G401 (cell line): Measurements from ENCODE around the gene ASB16. TPM values are rescaled to one million over a fixed set of nuclear protein-coding genes. Genes with fewer than 3 reads are reported as not detected.
A peak's percentile ranks its signal among the peaks of the same experiment; 100 is the strongest.
"Not testable (repeated sequence)": the region's sequence is repeated elsewhere in the genome, so short reads cannot be mapped to it uniquely, and the experiment has no call there.

Source experiments
- DNase-seq: peaks from one replicate; pipeline ENCODE4 v3.0.0-alpha.2; 2015; ENCODE audit warnings: low spot score
- in situ Hi-C: cut with HindIII; loops from 2 replicates; pipeline ENCODE4 v1.10.0; 2016; ENCODE audit warnings: low sequenced_read_pairs, mixed read lengths
- total RNA-seq: library from RNA; depleted of rRNA; stranded (reverse); fragments of >200 nt; shearing (Covaris generic); gene quantifications from 2 replicates; pipeline ENCODE4 v1.2.3, GENCODE V29; 2014; rRNA removed

Gene ASB16, protein sequence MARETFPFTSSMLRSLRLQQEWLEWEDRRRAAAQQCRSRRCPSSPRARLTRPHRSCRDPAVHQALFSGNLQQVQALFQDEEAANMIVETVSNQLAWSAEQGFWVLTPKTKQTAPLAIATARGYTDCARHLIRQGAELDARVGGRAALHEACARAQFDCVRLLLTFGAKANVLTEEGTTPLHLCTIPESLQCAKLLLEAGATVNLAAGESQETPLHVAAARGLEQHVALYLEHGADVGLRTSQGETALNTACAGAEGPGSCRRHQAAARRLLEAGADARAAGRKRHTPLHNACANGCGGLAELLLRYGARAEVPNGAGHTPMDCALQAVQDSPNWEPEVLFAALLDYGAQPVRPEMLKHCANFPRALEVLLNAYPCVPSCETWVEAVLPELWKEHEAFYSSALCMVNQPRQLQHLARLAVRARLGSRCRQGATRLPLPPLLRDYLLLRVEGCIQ
- total RNA-seq: not detected in 2 replicates

DNA sequence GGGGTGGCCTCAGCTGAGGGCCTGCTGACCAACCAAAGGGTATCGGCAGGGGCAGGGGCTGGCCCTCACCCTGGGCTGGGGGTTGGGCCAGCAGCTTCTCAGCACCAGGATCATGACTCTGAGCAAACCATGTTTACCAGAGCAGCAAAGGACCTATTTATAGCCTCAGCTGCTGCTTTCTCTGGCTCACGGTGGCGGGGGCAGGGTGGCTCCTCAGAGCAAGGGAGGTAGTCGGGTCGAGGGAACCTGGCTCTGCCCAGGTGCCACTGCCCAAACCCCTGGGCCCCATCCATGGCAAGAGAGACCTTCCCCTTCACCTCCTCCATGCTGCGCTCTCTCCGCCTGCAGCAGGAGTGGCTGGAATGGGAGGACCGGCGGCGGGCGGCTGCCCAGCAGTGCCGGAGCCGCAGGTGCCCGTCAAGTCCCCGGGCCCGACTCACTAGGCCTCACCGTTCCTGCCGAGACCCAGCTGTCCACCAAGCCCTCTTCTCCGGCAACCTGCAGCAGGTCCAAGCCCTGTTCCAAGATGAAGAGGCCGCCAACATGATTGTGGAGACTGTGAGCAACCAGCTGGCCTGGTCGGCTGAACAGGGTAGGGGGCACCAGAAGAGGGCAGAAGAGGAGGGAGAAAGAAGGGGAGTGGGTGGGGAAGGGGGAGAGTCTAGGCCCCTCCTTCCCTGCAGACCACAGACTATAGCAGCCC, at the start of gene ASB16:
ASB16 (plus strand) TSS at position 206 of the 703 bp plus-strand sequence; CDS start at position 292, 86 bp downstream.
- in situ Hi-C loops: no loop called here

GRCh38 chr17:44120851-44121605, 49.5 kb upstream of the ASB16 start:
- peak; percentile 56 for DNase-seq
- in situ Hi-C loops: no loop called here

More for the DNA sequence above, at the start of gene ASB16:
- peak; percentile 89 for DNase-seq

GRCh38 chr17:44121997-44122815, 48.3 kb upstream of the ASB16 start:
- DNase-seq: no peak
- in situ Hi-C loops: no loop called here

GRCh38 chr17:44122816-44123355, 47.6 kb upstream of the ASB16 start:
- peak; percentile 37 for DNase-seq
- in situ Hi-C loops: no loop called here

DNA sequence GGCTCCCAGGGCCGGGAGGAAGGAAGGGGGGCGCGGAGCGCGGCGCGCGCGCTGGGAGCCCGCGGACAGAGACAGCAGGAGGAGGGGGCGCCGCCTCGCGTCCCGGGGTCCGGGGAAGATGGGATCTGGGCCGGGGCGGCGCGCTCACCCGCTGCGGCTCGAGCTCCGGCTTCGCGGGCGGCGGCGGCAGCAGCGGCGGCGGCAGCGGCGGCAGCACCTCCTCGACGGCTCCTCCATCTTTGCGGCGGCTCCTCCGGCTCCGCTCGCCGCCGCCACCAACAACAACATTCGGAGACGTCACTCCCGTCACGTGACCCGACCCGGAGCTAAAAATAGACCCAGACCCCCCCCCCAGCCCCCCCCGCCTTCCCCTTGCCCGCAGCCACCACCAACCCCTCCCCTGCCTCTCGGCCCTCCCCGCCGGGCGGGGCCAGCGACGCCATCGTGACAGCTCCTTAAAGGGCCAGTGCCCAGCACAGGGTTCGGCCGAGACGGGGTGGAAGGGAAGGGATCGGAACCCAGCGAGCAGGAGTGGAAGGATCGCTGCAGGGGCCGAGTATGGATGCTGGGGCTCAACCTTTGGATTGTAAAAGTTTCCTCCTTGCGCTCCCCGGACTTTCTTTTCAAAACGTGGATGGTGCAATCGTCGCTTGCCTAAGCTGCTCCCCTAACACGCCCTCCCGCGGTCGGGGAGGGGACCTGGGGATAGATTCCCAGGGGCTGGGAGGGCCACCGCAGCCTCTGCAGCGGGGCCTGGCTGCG, 47.0 kb upstream of the ASB16 start, which contains the start of gene HDAC5:
HDAC5 (minus strand) TSS at position 286 of the 762 bp plus-strand sequence. CDS start 6,126 bp downstream, outside the sequence.
- DNase-seq: peak; percentile 98
- in situ Hi-C loops: no loop called here

DNA sequence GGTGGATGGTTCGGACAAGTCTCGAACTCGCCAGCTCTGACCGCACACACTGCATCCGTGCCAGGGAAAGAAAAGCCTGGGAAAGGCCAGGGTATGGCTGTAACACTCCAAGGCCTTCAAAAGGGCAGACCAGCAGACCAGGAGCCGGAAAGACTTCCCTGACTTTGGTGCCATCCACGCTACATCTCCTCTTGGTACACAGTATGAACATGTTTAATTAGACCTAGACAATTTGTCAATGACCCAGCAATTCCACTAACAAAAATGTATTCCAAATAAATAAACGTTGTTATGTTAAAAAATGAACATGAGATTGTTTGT, 46.4 kb upstream of the ASB16 start:
- in situ Hi-C loops: no loop called here
- no peak for DNase-seq

DNA sequence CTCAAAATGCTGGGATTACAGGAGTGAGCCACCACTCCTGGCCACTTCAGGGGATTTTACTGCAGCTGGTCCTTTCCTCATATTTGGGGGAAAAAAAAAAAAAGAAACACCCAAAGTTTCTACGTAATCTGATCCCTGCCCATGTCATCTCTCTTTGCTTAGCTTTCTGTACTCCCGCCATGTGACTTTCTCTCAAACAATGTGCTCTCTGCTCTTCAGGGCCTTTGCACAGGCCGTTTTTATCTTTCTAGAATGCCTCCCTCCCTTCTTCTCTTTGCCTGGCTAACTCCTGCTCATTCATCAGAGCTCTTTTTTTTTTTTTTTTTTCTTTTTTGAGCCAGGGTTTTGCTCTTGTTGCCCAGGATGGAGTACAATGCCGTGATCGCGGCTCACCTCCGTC, 42.1 kb upstream of the ASB16 start:
- DNase-seq: no peak
- in situ Hi-C loops: no loop called here

DNA sequence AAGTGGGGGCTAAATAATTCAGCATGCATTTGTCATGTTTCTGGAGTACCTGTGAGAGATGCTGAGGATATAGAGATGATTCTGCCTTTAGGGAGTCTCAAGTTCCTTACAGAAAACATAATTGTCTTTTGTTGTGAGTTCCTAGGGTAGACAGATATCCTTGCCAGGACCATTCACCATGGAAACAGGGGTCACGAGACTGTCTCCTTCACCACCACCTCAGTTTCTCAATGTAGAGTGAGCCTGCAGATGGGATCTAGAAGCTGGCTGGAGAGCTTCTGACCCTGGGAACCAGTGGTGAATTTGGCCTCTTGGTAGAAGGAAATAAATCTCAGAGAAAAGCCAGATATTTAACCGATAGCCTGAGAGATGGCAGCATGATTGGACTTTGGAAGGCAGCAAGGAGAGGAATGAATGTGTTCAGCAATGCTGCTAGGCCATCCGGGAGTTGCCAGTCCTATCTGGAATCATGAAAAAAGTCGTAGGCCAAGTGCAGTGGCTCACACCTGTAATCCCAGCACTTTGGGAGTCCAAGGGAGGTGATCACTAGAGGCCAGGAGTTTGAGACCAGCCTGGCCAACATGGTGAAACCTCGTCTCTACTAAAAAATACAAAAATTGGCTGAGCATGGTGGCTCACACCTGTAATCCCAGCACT, 39.7 kb upstream of the ASB16 start:
- DNase-seq: no peak
- in situ Hi-C loops: no loop called here

DNA sequence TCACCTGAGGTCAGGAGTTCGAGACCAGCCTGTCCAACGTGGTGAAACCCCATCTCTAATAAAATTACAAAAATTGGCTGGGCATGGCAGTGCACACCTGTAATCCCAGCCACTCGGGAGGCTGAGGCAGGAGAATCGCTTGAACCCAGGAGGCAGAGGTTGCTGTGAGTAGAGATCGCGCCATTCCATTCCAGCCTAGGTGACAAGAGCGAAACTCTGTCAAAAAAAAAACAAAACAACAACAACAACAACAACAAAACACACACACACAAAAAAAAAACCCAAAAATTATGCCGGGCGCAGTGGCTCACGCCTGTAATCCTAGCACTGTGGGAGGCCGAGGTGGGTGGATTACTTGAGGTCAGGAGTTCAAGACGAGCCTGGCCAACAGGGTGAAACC, 39.1 kb upstream of the ASB16 start:
- DNase-seq, in situ Hi-C loops: not testable (repeated sequence)

- in situ Hi-C loops: no loop called here
- DNase-seq: no peak
Observed at GRCh38 chr17:44132275-44132821, 38.2 kb upstream of the ASB16 start.

GRCh38 chr17:44133918-44134476, 36.5 kb upstream of the ASB16 start:
- in situ Hi-C loops: no loop called here

DNA sequence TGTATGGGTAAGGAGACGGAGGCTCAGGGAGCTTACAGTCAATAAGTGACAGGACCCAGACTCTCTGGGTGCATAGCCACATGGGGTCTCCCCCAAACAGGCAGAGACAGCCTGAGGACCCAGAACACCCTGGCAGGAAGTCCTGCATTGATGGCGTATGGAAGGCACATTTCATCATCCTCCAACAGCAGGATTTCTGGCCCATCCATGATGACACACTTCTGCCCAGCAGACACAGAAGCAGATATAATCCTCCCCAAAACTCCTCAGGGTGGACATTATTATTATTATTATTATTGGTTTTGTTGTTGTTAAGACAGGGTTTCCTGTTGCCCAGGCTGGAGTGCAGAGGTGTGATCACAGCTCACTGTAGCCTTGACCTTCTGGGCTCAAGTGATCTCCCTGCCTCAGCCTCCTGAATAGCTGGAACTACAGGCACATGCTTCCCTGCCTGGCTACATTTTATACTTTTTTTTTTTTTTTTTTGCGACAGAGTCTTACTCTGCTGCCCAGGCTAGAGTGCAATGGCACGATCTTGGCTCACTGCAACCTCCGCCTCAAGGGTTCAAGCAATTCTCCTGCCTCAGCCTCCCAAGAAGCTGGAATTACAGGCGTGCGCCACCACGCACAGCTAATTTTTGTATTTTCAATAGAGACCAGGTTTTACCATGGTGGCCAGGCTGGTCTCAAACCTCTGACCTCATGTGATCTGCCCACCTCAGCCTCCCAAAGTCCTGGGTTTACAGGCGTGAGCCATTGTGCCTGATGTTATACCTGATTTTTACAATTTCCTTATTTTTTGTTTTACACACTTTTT, 35.5 kb upstream of the ASB16 start:
- no peak for DNase-seq
- in situ Hi-C loops: no loop called here

More at GRCh38 chr17:44133918-44134476, 36.5 kb upstream of the ASB16 start:
- no peak for DNase-seq

DNA sequence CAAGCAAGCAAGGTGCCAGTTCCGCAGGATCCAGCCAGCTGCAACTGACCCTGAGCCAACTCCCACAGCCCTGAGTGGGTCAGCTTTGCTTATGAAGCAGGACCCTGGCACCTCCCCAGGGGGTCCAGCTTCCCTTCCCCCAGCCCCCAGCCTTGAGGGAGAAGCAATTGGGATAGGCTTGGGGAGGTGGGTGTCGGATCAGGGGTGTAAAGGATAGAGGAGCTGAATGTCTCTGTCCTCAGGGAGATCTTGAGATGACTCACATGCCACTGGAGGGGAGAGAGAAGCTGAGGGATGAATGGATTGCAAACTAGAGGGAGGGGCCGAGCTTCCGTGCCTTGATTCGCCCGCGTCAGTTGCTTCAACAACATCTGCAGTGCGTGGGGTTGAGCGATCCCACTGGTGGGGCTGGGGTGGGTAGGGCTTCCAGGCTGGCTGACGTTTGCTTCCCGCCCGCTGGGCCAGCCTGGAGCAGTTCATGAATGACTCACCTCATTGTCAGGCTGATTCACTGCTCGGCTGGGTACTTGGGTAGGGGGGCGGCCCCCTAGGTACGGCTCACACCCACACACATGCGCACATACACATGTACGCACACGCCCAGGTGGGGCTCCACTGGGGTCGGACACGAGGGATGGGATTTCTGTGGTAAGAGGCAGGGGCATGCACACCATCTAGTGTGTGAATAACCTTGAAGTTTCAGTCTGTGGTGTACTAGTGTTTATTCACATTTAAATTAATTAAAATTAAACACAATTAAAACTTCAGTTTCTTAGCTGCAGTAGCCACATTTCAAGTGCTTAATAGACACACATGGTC, 32.4 kb upstream of the ASB16 start:
- in situ Hi-C loops: no loop called here
- DNase-seq: no peak

- in situ Hi-C loops, DNase-seq: not testable (repeated sequence)
Observed at GRCh38 chr17:44143921-44144320, 26.6 kb upstream of the ASB16 start.
